Activated effector memory CD4-positive, alpha-beta T cell treated with Interleukin-2 at 50 U/mL for 16 hours (primary cell): ENCODE results near the gene STARD8.

ENCODE experiments used
- DNase-seq: peaks from one replicate; pipeline ENCODE4 v3.0.0-alpha.2; 2020

STARD8 gene

DNA sequence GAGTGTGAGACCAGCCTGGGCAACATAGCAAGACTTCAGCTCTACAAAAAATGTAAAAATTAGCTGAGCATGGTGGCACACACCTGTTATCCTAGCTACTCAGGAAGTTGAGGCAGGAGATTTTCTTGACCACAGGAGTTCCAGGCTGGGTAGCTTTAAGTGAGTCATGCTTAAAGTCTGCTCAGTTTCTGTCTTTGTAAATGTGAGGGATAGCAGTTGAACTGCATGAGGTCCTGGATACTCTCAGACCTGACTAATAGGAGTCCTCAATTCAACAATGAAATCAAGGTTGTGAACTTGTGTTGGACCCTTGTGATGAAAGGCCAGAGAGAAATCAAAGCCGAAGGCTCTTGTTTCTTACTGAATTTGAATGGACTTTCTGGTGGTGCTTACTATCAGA lies 45.2 kb downstream of the STARD8 start:
- DNase-seq, result no peak

DNA sequence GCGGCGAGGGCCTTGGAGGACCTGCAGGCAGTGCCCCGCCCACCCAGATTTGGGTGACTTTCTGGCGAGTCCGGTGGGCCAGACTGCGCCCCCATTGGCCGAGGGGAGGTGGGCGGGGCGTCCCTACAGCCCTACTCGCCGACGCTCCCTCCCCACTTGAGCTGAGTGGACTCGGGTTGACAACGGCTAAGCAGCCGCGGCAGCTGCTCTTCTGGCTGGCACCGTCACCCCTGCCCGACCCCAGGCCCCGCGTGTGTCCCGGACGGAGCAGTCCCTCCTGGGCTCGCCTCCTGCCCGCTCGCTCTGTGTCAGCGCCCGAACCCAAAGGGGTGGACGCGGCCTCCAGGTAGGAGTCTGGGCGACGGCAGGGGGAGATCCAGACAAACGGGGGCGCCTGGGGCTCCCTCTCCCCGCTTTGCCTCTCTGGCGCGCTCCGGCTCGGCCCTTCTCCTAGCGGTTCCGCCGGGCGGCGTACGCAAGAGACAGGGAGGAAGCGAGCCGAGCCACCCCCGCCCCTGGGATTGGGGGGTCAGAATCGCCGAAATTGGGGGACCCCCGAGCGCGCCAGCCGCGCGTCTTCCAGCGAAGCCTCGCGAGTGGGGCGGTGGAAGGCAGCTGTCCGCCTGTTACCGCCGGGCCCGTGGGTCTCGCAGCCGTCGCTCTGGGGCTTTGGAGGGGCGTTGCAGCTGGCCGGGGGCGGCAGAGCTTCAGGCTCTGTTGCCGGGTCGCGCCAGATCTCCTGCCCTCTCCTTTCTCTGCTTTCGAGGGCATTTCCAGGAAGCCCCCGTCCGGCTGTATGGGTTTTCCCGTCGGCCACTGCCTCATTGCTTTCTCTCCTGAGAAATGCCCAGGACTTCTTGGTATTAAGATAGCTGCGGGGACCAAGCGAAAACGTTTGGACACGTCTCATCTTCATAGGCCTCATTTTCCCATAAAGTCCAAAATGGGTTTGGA lies 46.3 kb downstream of the STARD8 start:
- no peak for DNase-seq

DNA sequence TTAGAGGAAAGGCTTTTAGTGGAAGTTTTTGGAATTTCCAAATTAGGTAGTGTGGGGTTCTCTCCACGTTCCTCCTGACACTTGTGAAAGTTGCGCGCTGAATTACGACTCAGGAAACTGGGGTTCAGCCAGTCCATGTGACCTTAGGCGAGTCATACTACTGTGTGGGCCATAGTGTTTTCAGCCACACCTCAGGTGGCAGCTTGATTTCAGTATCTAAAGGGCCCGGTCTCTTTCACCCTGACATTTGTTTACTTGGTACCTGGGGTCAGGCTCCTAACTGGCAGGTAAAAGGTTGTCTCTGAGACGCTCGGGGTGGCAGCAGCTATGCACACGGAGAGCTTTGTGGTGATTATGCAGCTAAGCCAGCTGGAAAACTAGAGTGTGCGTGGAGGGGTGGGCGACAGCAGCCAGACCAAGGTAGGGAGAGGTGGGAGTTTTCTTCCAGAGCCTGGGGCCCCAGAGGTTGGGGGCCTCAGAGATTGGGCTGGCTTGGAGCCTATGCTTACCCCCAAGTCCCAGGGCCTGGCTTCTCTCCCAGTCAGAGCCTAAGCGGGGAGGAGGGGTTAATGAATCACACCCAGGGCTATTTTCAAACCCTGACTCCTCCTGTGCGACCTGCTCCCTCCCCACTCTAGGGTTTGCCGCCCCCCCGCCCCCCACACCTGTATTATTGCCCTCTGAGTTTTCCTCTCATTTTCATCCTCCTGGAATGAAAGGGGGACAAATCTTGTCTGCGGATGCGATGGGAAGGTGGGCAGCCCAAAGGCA lies 47.2 kb downstream of the STARD8 start:
- DNase-seq, result no peak

DNA sequence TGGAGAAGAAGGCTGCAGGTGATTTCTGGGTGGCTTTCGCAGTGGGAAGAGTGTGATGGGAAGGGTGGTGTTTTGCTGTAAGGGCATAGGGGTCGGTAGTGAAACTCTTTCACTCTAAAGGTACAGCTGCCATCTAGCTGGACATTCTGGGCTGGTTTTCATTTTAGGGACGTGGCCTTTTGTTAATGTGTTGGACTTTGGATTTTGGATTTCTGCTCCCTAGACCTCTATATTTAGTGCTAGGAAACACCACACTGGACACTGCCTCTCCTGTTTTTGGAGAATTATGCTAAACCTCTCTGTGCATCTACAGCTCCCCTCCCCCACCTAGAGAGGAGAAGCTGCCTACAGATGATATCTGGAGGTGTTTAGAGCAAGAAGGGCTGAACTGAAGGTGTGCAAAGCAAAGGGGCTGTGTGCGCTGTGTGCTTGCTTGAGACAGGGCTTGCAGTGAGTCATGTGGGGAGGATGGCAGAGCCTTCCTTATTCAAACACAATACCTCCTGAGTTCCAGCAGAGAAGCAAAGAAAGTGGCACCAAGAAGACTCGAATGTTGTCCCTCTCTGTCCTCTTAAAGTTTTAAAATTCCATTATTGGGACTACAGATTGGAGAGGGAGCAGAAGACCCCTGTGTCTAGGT lies 47.9 kb downstream of the STARD8 start:
- no peak for DNase-seq

DNA sequence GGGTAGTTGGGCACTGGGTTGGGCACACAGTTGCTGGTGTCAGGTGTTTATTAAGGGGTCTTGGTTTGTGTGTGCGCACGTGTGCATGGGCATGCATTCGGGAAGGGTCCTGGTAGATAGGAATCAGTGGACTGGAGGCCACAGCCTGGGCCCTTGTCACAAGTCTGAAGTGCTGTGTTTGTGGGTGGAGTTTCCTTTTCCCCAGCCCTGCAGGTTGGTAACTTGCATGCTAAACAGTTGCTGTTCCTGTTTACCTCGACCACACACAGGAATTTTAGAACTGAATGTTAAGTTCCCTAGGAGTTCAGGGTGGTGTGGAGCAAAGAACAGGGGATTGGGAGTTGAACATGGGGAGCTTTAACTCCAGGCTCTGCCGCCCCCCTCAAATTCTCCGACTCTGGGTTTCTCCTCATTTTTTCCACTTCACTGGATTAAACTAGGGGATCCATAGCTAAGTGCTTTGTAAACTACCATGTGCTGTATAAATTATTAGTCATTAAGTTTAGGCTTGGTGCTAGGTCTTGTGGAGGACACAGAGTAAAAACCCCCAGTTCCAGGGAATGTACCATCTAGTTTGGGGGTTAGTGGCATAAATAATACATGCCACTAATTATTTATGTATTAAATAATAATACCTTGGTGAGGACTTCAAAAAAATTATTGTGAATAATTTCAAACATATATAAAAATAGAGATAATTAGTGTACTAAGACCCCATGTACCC lies 49.0 kb downstream of the STARD8 start:
- DNase-seq, result no peak

DNA sequence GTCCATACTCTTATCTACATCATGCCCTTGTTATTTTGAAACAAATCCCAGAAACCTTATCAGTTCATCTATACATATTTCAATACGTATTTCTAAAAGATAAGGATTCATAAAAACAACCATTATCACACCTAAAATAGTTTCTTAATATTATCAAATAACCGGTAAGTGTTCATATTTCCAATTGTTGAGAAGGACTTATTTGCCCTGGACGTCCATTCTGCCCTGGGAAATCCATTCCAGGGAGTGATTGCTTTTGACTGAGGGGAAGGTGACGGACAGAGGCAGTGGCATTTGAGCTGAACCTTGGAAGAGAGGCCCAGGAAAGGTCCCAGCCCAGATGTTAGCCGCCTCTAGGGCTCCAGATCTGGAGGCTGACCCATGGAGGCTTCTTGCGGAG lies 49.6 kb downstream of the STARD8 start:
- DNase-seq, result no peak

DNA sequence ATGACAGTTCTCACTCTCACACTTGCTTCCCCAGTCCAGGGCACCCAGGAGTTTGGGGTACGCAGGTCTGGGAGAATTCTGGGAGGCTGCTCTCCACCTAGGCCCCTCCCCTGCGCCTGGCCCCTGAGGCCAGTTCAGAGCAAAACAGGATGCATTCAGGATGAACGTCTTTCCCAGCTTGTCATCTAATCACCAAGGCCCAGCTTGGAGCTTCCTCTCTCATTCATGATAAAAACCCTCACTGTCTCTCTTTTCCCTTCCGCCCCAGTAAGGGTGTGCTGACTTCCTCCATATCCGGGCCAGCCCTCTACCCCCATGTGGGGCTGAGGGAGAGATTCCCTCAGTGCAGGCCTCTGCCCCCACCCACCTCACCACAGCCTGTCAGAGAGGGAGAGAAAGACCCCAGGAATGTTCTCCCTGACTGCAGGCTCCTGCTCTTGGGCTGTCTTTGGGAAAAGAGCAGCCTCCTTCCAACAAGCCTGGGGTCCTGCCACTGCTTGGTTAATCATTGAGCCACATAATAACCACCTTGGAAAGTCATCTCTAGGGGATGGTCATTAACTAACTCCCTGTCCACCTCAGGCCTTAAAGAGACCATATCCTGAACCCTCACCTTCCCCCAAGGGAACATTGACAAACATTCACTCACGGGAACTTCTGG lies 50.1 kb downstream of the STARD8 start:
- no peak for DNase-seq

DNA sequence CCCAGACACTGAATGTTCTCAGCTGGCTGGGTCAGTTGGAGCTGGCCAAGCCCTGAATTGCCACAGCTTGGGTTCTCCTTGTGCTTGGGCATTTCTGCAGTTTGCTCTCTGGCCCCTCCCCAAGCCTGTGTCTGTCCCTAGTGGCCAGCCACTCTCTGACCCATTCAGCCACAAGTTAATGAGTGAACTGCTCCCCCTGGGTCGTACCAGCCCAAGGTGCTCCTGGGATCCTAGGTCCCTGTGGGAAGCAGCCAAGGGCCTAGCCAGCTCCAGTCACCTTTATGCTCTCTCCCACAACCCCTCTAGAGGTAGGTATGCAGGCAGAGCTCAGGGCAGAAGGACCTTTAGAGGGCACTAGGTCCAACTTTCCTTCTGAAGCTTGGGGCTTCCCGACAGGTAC lies 51.5 kb downstream of the STARD8 start:
- no peak for DNase-seq

DNA sequence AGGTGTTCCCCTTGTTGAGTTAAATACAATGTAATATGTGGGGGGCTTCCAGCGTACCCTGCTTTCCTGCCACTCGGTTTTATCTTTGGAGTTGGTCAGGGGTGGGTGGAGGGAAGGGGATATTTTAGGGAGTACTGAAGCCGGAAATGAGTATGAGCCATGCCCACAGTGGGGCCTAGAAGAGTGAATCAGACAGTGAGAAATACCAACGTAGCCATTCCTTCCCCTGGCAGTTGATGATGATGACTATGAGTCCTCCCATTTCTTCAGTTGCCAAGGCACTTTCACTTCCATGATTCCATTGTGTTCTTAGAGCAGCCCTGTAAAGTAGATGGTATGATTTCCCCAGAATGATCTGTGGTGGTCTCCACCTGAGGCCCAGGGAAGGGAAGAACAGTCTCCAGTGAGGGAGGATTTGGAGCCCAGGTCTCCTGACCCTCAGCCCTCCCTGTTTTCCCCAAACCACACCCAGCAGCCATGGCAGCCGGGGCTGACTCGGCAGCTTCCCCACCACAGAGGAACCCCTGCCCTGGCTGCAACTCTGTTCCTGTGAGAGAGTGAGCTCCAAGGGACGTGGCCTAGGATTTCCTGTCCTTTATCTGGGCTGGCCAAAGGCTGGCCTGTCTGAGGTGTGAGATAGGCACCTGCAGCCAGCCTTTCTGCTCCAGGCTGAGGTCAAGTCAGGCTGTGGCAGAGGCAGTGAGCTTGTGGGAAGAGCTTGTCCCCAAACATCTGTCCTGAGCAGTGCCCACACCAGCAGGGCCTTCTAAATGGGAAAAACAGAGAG lies 52.7 kb downstream of the STARD8 start:
- DNase-seq, result no peak

DNA sequence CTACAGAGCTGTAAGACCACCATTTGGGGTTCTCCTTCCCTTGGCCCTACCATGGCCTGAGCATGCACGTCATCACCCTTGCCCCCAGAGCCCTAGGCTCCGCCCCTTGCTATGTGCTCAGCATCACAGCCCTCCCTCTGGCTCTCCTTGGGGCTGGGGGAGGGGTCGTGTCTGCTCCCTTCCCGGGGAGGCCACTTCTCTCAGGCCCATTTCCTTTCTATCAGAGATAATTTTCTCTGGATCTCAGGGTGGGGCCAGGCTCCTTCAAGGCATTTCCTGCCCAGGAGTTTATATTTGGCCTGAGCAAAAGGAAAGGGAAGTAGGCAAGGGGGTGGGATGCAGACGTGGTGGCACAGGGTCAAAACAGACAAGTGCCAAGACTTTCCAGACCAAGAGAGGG lies 55.9 kb downstream of the STARD8 start:
- DNase-seq, result no peak

DNA sequence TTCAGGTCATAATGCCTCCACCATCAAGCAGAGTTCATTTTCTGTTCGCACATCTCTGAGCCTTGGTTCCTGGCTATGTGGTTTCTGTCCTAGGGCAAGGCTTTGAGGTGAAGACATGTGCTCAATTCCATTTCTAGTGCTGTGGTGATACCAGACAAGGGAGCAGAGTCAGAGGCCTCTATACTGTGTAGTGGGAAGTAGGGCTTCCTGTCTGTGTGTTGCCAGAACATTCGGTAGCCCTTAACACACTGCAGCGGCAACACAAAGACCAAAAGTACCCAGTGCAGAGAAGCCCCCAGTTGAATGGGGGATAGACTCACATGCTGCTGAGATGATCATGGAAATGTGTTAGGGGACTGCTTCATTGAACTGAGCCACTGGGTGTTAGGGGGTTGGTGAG lies 56.4 kb downstream of the STARD8 start:
- no peak for DNase-seq

DNA sequence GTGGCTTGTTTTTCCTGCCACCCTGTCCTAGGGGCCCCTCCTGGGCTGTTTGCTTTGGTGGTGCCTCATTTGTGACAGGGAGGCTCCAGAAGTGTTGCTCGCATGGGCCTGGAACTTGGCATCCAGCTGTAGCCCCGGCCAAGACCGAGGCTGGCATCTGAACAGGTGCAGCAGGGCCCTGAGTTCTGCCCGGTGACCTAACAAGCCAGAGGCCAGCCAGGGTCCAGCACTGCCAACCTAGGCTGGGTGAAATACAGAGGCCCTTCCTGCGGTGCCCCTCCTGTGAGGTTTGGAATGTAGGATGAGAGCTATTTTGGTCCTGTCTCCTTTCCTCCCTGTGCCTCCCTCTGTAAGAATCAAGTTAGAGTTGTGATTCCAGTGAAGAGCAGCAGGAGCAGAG lies 58.5 kb downstream of the STARD8 start:
- no peak for DNase-seq

DNA sequence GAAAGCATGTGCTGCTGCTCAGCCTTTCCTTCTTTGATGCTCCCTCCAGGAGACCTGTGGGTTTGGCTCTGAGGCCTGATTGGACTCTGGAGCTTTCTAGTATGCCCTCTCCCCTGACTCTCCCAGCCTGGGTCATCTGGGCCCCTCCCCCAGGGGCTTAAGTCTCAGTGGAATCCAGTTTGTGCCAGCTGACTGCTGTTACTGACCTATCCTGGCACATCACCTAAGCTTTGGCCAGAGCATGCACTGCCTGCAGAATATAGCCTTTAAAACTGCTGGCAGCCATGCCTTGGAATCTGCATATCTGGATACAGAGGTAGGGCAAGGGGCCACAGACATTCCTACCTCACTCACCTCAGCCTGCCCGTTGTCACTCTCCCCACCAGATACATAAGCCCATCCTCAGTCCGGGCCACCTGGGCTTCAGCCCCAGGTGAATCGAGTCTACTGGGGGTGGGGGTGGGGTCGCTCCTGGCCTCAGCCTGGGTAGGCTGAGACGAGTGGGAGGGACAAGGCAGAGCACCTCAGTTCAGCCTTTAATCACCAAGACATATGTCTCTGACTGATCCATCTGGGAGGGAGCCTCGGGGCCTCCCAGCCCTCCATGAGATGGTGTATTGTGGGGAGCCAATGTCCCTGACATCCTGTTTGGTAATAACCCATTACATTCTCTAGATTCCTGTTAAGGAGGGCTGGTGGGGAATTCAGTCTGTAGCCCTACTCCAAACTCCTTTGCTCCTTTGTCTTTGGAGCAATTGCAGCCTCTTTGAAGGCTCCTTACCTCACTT lies 61.2 kb downstream of the STARD8 start:
- no peak for DNase-seq

DNA sequence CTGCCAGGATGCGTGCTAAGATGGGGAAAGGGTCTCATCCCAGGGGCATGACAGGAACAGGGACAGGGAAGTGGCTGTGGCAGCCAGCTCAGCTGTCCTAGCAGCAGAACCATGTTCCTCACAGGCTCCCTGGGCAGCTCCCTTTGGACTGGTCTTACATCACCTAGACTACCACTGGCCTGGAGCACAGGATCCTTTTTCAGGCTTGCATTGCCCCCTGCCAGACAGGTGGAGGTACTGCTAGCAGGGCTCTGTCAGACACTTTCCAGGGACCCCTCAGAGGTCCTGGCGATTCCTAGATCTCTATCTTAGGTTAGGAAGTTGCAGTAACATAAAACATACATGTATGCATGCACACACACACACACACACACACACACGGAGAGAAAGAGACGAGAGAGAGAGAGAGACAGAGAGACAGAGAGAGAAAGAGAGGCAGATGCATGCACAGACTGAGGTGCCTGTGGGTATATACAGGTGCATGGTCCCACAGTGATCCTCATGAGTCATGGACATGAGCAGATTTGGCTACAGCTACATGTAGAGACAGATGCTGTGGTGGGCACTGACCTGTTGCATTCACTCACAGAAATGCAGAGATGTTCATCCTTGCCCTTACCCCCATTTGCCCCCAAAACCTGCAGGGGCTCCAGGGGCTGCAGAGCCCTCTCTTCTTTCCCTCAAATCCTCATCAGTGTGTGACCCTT lies 63.6 kb downstream of the STARD8 start:
- DNase-seq, result no peak

DNA sequence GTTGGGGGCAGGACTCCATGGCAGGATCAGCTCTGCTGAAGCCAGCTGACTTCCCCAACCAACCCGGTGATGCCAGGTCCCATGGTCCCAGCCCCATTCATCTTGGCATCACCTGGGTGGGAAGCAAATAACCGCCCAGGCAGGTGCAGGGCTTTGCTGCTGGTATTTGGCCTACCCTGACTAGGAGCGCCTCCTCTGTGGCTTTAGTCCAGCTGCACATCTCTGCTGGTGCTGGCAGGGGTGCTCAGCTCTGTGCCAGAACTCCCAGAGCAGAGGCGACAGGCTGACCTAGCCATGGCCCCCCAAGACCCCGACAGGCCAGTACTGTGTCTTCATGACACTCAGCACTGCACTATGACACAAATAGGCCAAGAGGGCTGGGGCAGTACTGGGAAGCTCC lies 64.4 kb downstream of the STARD8 start:
- no peak for DNase-seq

DNA sequence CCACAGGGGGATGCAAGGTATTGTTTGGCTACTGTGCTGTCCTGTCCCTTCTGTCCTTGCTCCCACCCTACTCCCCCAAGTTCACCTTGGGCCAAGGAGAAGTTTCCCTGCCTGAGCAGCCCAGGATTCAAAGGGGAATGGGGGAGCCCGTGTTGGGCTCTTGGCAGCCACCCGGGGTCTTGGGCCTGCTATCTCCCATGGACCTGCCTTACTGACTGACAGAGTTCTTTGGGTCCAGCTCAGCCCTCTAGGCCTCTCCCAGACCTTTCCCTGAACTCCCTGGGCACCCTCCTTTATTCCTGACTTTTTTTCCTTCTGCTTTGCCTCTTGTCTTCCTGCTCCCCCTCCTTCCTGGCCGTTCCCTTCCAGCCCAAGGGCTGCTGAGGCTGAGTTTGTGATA lies 67.4 kb downstream of the STARD8 start:
- no peak for DNase-seq

DNA sequence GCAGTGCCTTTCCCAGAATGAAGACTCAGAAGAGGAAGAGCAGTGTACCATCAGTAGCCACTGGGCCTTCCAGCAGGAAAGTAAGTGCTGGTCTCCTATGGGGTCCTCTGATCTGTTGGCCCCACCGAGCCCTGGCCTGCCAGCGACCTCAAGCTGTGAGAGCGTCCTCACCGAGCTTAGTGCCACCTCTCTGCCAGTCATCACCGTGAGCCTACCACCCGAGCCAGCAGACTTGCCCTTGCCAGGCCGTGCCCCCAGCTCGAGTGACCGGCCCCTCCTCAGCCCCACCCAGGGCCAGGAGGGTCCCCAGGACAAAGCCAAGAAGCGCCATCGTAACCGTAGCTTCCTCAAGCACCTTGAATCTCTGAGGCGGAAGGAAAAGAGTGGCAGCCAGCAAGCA lies 69.7 kb downstream of the STARD8 start:
- DNase-seq, result no peak

DNA sequence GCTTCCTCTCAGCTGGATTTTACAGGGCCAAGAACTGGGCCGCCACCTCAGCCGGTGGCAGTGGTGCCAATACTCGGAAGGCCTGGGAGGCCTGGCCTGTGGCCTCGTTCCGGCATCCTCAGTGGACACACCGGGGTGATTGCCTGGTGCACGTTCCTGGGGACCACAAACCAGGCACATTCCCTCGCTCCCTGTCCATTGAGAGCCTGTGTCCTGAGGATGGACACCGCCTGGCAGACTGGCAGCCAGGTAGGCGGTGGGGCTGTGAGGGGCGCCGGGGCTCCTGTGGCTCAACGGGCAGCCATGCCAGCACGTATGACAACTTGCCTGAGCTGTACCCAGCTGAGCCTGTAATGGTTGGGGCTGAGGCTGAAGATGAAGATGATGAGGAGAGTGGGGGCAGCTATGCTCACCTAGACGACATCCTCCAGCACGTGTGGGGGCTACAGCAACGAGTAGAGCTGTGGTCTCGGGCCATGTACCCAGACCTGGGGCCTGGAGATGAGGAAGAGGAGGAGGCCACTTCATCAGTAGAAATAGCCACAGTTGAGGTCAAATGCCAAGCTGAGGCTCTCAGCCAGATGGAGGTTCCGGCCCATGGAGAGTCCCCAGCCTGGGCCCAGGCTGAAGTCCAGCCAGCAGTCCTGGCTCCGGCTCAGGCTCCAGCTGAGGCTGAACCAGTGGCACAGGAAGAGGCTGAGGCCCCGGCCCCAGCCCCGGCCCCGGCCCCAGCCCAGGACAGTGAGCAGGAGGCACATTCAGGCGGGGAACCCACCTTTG lies 70.4 kb downstream of the STARD8 start:
- no peak for DNase-seq

DNA sequence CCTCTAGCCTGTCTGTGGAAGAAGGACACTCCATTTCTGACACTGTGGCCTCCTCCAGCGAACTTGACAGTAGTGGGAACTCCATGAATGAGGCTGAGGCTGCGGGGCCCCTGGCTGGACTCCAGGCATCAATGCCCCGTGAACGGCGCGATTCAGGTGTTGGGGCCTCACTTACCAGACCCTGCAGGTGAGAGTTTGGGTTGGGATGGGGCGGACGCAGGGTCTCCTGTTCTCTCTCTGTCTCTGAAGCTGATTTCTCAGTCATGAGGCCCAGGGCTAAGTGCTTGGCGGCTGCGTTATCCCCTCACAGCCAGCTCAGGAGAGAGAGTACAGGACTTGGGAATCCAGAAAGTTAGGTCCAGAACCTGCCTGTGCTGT lies 71.0 kb downstream of the STARD8 start:
- DNase-seq, result no peak
